Progenitor cell of endocrine pancreas (in vitro differentiated cells): ENCODE measurements around the gene HS6ST1. TPM values are rescaled to one million over a fixed set of nuclear protein-coding genes. Genes with fewer than 3 reads are reported as not detected.

Experiments
- DNase-seq: peaks from one replicate; pipeline ENCODE4 v3.0.0; 2021; ENCODE audit warnings: low spot score; ENCODE audit not compliant: unreplicated experiment
- H3K27ac Mint-ChIP-seq: 2 replicates; pipeline ENCODE4 v1.8.0; 2021; ENCODE audit warnings: mild to moderate bottlenecking, moderate library complexity, mixed read lengths
- H3K27me3 Mint-ChIP-seq: 2 replicates; pipeline ENCODE4 v1.8.0; 2021; ENCODE audit warnings: mixed read lengths
- H3K36me3 Mint-ChIP-seq: 2 replicates; pipeline ENCODE4 v1.8.0; 2022; ENCODE audit warnings: mixed read lengths; ENCODE audit not compliant: insufficient read depth
- H3K4me1 Mint-ChIP-seq: 2 replicates; pipeline ENCODE4 v1.8.0; 2021; ENCODE audit warnings: low read depth, mixed read lengths
- H3K4me3 Mint-ChIP-seq: 2 replicates; pipeline ENCODE4 v1.8.0; 2021; ENCODE audit warnings: low read depth, mild to moderate bottlenecking, moderate library complexity, mixed read lengths
- H3K9me3 Mint-ChIP-seq: 2 replicates; pipeline ENCODE4 v1.8.0; 2021; ENCODE audit warnings: low read depth, mixed read lengths
- total RNA-seq: library from RNA; stranded (reverse); gene quantifications from 2 replicates; pipeline ENCODE4 v1.2.1, GENCODE V29; 2021
- TF ChIP-seq, protein P1 (sequence below): fragments of 200-600 bp; sonication (generic); IDR thresholded peaks from one replicate; pipeline ENCODE4 v1.5.0; 2021; ENCODE audit warnings: antibody characterized with exemption, mild to moderate bottlenecking; ENCODE audit not compliant: unreplicated experiment

Gene HS6ST1
- total RNA-seq, 1 donor from 2014 or later, result 81.2 TPM

GRCh38 chr2:128360711-128361110 is 42.0 kb upstream of the HS6ST1 start:
- TF ChIP-seq, protein P1, sequence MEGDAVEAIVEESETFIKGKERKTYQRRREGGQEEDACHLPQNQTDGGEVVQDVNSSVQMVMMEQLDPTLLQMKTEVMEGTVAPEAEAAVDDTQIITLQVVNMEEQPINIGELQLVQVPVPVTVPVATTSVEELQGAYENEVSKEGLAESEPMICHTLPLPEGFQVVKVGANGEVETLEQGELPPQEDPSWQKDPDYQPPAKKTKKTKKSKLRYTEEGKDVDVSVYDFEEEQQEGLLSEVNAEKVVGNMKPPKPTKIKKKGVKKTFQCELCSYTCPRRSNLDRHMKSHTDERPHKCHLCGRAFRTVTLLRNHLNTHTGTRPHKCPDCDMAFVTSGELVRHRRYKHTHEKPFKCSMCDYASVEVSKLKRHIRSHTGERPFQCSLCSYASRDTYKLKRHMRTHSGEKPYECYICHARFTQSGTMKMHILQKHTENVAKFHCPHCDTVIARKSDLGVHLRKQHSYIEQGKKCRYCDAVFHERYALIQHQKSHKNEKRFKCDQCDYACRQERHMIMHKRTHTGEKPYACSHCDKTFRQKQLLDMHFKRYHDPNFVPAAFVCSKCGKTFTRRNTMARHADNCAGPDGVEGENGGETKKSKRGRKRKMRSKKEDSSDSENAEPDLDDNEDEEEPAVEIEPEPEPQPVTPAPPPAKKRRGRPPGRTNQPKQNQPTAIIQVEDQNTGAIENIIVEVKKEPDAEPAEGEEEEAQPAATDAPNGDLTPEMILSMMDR, result no peak
- Mint-ChIP-seq H3K27ac (no peak overlapping the region), H3K4me1 (peaks cover 15% of the 10 kb centered on the region), H3K9me3 (no peaks in the 10 kb centered on the region), H3K4me3 (no peak overlapping the region), H3K36me3 (no peaks in the 10 kb centered on the region), H3K27me3 (peaks cover 12% of the 10 kb centered on the region)
- no peak for DNase-seq

DNA sequence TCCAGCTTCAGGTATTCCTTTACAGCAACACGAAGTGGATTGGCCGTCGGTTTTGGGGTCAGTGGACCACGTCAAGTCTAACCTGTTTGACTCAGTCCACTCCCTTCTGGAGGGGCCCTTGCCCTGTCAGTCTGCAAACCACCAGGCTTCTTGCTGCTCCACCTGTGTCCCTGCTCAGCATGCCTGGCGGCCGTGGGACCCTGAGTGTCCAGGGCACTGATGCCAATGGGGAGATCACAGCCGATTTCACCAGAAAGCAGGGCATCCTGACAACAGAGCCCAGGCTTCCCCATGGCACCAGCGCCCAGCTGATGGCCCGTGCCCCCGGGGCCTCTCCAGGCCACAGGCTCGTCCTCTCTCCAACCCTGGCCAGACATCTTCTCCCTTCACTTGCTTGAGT is 41.2 kb upstream of the HS6ST1 start:
- no peak for DNase-seq
- Mint-ChIP-seq H3K36me3 (no peaks in the 10 kb centered on the region), H3K4me1 (peaks cover 15% of the 10 kb centered on the region), H3K9me3 (no peaks in the 10 kb centered on the region), H3K4me3 (no peak overlapping the region), H3K27me3 (peaks cover 8% of the 10 kb centered on the region), H3K27ac (no peak overlapping the region)
- TF ChIP-seq, protein P1, result no peak

DNA sequence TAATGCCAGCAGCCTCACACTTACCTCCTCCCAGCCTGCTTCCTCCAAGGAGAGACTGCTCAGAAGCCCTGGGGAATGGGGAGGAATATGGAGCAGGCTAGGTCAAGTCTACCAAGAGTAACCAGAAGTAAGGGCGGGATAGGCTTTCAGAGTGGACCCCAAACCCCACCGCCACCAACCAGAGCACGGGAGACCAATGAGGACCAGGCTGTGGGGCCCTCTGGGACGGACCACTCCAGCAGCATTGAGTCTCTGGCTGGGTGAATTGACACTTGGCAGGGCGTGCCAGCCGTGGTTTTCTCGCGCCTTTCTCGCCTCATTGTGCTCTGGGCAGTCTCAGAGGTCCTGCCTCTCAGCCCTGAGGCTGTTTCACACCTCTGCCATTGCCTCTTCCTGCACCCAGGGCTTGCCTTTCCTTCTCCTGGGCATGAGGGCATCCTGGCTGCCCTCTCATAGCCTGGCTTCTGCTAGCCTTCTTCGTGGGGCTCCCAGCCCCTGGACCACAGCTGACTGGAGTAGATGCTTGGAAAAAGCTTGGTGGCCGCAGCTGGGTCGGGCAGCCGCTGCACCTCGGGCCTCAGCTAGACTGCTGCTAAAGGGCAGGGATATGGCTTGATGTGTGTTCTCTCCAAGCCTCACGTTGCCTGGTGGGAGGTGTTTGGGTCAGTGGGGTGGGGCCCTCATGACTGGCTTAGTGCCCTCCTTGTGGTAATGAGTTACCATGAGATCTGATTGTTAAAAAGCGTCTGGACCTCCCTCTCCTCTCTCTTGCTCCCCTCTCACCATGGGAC is 40.5 kb upstream of the HS6ST1 start:
- TF ChIP-seq, protein P1, result no peak
- Mint-ChIP-seq H3K27ac (no peak overlapping the region), H3K36me3 (no peaks in the 10 kb centered on the region), H3K27me3 (peaks cover 8% of the 10 kb centered on the region), H3K4me1 (peaks cover 15% of the 10 kb centered on the region), H3K4me3 (no peak overlapping the region), H3K9me3 (no peaks in the 10 kb centered on the region)
- no peak for DNase-seq

DNA sequence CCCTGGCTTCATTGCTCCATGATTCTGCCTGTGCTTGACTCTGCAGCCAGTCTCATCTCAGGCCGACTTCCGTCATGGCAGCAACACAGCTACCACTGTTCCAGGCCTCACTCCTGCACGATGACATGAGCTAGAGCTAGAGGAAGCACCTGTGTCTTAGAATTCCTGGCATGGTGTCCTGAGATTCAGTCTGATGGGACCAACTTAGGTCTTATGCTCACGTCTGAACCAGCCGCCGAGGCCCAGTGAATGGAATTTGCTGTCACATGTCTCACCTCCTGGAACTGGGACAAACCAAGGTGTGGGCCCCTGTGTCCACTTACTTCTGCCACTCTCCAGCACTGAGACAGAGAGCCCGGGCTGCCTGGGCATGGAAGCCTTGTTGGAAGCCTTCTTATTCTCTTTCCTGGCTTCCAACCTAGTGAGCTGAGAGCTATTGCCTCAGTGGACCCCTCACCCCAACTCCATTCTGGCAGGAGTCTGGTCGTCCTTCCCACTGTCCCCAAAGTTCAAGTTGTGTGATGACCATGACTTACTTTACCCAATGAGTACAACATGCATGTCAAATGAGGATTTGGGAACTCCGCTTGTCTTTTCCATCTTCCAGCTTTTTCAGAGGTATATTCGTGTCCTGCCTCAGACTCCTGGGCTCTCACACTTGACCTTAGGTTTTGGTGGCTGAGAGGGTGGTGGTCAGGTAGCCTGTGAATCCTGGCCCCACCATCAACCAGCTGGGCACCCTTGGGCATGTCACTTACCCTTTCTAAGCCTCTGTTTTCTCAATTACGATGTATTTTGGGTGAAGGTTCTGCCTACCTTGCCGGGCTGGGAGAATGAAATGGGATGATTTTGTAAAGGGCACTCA is 39.1 kb upstream of the HS6ST1 start:
- TF ChIP-seq, protein P1, result no peak
- Mint-ChIP-seq H3K27me3 (peaks cover 8% of the 10 kb centered on the region), H3K27ac (no peak overlapping the region), H3K9me3 (no peaks in the 10 kb centered on the region), H3K36me3 (no peaks in the 10 kb centered on the region), H3K4me1 (peaks cover 9% of the 10 kb centered on the region), H3K4me3 (no peak overlapping the region)
- DNase-seq, result no peak

- Mint-ChIP-seq H3K4me1 (no peaks in the 10 kb centered on the region), H3K9me3 (peaks cover 11% of the 10 kb centered on the region), H3K27me3 (no peaks in the 10 kb centered on the region), H3K27ac (no peak overlapping the region), H3K4me3 (no peak overlapping the region), H3K36me3 (peaks cover 4% of the 10 kb centered on the region)
- TF ChIP-seq, protein P1, result no peak
- DNase-seq, result no peak
These were observed 37.5 kb upstream of the HS6ST1 start for GRCh38 chr2:128356127-128356526.
